ENCODE measurements around the gene NUMB. TPM values are rescaled to one million over a fixed set of nuclear protein-coding genes. Genes with fewer than 3 reads are reported as not detected.

NUMB gene
- total RNA-seq, 1 donor from 2014 or later: 32.1 TPM

GRCh38 chr14:73295198-73295796, 163.0 kb downstream of the NUMB start:
- peaks cover 32% of the 10 kb centered on the region for H3K36me3 ChIP-seq
- no peaks in the 10 kb centered on the region for H3K27me3 ChIP-seq (ENCODE audit: low read depth)
- H3K4me1 ChIP-seq: no peaks in the 10 kb centered on the region
- intact Hi-C loops (cut with micrococcal nuclease): no loop called here
- DNase-seq: no peak
- no peak overlapping the region for H3K27ac ChIP-seq (replicated peaks)
- no peak overlapping the region for H3K4me3 ChIP-seq
- TF ChIP-seq, protein P1, sequence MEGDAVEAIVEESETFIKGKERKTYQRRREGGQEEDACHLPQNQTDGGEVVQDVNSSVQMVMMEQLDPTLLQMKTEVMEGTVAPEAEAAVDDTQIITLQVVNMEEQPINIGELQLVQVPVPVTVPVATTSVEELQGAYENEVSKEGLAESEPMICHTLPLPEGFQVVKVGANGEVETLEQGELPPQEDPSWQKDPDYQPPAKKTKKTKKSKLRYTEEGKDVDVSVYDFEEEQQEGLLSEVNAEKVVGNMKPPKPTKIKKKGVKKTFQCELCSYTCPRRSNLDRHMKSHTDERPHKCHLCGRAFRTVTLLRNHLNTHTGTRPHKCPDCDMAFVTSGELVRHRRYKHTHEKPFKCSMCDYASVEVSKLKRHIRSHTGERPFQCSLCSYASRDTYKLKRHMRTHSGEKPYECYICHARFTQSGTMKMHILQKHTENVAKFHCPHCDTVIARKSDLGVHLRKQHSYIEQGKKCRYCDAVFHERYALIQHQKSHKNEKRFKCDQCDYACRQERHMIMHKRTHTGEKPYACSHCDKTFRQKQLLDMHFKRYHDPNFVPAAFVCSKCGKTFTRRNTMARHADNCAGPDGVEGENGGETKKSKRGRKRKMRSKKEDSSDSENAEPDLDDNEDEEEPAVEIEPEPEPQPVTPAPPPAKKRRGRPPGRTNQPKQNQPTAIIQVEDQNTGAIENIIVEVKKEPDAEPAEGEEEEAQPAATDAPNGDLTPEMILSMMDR (IDR thresholded peaks at IDR 0.05; ENCODE audit: borderline replicate concordance): peak; percentile 83
- no peaks in the 10 kb centered on the region for H3K9me3 ChIP-seq (replicated peaks)

DNA sequence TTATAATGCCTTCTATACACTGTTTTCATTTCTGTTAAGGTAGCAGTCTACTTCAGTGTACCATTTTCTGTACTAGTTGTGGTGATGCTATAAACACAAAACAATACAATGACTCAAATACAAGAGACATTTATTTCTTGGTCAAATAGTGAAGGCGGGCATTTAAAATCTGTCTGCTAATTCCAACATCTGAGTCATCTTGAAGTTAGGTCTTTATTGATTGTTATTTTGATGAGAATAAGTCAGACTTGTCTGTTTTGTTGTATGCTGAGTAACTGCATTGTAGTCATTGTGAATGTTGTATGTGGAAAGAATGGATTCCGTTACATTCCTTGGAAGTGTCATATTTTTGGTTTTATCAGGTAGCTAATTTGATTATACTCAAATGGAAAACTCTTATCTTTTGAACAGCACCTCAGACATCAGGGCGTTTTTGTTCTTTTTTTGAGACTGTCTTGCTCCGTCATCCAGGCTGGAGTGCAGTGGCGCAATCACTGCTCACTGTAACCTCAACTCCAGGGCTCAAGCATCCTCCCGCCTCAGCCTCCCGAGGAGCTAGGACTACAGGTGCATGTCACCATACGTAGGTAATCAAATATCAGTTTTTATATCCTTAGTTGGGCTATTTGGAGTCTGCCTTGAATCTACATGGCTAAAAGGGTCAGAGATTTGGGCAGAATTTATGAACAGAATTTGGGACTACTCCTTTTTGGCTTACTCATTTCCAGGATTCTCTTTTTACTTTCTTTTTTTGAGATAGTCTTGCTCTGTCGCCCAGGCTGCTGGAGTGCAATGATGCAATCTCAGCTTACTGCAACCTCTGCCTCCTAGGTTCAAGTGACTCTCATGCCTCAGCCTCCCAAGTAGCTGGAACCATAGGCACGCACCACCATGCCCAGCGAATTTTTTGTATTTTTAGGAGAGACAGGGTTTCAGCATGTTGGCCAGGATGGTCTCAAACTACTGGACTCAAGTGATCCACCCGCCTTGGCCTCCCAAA, 164.3 kb downstream of the NUMB start:
- no peaks in the 10 kb centered on the region for H3K27me3 ChIP-seq (ENCODE audit: low read depth)
- peaks cover 40% of the 10 kb centered on the region for H3K36me3 ChIP-seq
- DNase-seq: no peak
- TF ChIP-seq, protein P1 (IDR thresholded peaks at IDR 0.05; ENCODE audit: borderline replicate concordance): no peak
- no peak overlapping the region for H3K27ac ChIP-seq (replicated peaks)
- no peaks in the 10 kb centered on the region for H3K9me3 ChIP-seq (replicated peaks)
- H3K4me1 ChIP-seq: peaks cover 4% of the 10 kb centered on the region
- H3K4me3 ChIP-seq: no peak overlapping the region
- intact Hi-C loops (cut with micrococcal nuclease): loop anchor here (2.0 kb wide), 1 partner anchor 179 kb away; no protein-coding TSS in a partner anchor

DNA sequence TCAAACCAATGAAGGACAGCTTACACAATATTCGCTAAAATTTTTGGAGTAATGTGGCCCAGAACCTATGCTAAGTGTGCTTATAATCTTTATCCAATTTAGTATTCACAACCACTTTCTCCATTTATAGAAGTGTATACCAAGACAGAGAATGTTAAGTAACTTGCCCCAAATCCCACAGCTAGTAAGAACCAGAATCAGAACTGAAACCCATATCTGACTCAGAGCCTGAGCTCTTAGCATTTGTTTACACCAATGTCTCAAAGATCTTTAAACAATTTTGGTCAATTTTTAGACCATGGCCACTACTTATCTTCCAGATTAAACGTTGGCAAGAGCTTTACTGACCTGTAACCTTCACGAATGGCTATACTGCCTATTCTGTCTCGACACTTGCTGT, 168.1 kb downstream of the NUMB start:
- no peaks in the 10 kb centered on the region for H3K27me3 ChIP-seq (ENCODE audit: low read depth)
- peaks cover 68% of the 10 kb centered on the region for H3K36me3 ChIP-seq
- H3K4me1 ChIP-seq: peaks cover 5% of the 10 kb centered on the region
- intact Hi-C loops (cut with micrococcal nuclease): no loop called here
- TF ChIP-seq, protein P1 (IDR thresholded peaks at IDR 0.05; ENCODE audit: borderline replicate concordance): no peak
- no peak overlapping the region for H3K27ac ChIP-seq (replicated peaks)
- no peak overlapping the region for H3K4me3 ChIP-seq
- H3K9me3 ChIP-seq (replicated peaks): no peaks in the 10 kb centered on the region
- DNase-seq: no peak

DNA sequence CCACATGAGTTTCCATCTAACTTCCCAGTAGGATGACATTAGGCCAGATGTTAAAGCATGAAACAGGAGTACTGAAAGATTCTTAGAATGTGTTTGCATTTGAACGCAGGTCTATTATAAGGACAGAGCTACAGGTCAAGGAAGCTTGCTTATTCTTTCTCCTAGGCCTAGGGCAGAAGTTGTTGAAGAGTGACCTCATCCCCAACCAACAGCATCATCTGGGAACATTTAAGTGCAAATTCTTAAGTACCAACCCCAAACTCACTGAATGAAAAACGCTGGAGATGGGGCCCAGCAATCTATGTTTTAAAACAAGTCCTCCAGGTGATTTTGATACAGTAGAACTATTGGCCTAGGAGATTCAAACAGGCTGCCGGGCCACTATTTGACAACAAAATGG, 168.6 kb downstream of the NUMB start:
- TF ChIP-seq, protein P1 (IDR thresholded peaks at IDR 0.05; ENCODE audit: borderline replicate concordance): no peak
- Histone ChIP-seq H3K27me3 (ENCODE audit: low read depth) (no peaks in the 10 kb centered on the region), H3K9me3 (replicated peaks) (no peaks in the 10 kb centered on the region), H3K4me3 (no peak overlapping the region), H3K4me1 (peaks cover 5% of the 10 kb centered on the region), H3K27ac (replicated peaks) (no peak overlapping the region), H3K36me3 (peaks cover 74% of the 10 kb centered on the region)
- DNase-seq: no peak
- intact Hi-C loops (cut with micrococcal nuclease): no loop called here

DNA sequence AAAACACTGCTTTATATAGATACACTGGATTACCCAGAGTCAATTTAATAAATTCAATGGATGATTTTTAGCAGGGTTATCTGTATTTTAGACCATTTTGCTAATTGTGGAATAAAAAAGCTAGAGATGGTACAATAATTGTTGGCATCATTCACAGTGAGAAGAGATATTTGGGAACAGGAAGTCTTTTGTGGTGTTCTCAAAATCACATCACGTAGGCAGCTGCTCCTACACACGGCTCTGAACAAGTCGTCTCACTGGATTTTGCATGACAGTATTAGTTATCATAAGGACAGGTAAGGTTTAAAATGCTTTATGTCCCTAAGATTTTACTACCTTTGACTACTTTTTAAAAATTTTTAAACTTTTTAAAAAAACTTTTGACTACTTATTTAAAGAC, 169.0 kb downstream of the NUMB start:
- Histone ChIP-seq H3K4me3 (no peak overlapping the region), H3K9me3 (replicated peaks) (no peaks in the 10 kb centered on the region), H3K36me3 (peaks cover 78% of the 10 kb centered on the region), H3K27ac (replicated peaks) (no peak overlapping the region), H3K27me3 (ENCODE audit: low read depth) (no peaks in the 10 kb centered on the region), H3K4me1 (peaks cover 5% of the 10 kb centered on the region)
- no peak for DNase-seq
- TF ChIP-seq, protein P1 (IDR thresholded peaks at IDR 0.05; ENCODE audit: borderline replicate concordance): no peak
- intact Hi-C loops (cut with micrococcal nuclease): no loop called here

All from left ventricle myocardium inferior (tissue), 1 donor.